Parathyroid adenoma (tissue), 2 donors: Measurements from ENCODE around the gene NUTM2E.
"Not testable (repeated sequence)": the region's sequence is repeated elsewhere in the genome, so short reads cannot be mapped to it uniquely, and the experiment has no call there.

Source experiments
- H2AFZ ChIP-seq: fragments of 300-600 bp; sonication (generic); one replicate; pipeline ENCODE4 v1.7.0; 2017; ENCODE audit warnings: antibody characterized with exemption, mild to moderate bottlenecking
- H3K27ac ChIP-seq: fragments of 300-600 bp; sonication (generic); one replicate; pipeline ENCODE4 v1.7.0; 2017
- H3K27me3 ChIP-seq: fragments of 300-600 bp; sonication (generic); one replicate; pipeline ENCODE4 v1.7.0; 2017; ENCODE audit warnings: low read length; ENCODE audit not compliant: control insufficient read depth, insufficient read depth
- H3K36me3 ChIP-seq: fragments of 300-600 bp; sonication (generic); one replicate; pipeline ENCODE4 v1.7.0; 2017; ENCODE audit warnings: low read length; ENCODE audit not compliant: control insufficient read depth, insufficient read depth
- H3K4me1 ChIP-seq: fragments of 300-600 bp; sonication (generic); one replicate; pipeline ENCODE4 v1.7.0; 2017; ENCODE audit warnings: control low read depth
- H3K4me2 ChIP-seq: fragments of 300-600 bp; sonication (generic); one replicate; pipeline ENCODE4 v1.7.0; 2017; ENCODE audit warnings: low read length
- H3K4me3 ChIP-seq: fragments of 300-600 bp; sonication (generic); one replicate; pipeline ENCODE4 v1.7.0; 2017; ENCODE audit warnings: low read depth, low read length
- H3K79me2 ChIP-seq: fragments of 300-600 bp; sonication (generic); one replicate; pipeline ENCODE4 v1.7.0; 2017; ENCODE audit warnings: control low read depth
- H3K9ac ChIP-seq: fragments of 300-600 bp; sonication (generic); one replicate; pipeline ENCODE4 v1.7.0; 2017; ENCODE audit warnings: mild to moderate bottlenecking
- H3K9me3 ChIP-seq: fragments of 300-600 bp; sonication (generic); one replicate; pipeline ENCODE4 v1.7.0; 2017; ENCODE audit warnings: low read length; ENCODE audit not compliant: control insufficient read depth
- donor health status: primary hyperparathyroidism.

NUTM2E gene

DNA sequence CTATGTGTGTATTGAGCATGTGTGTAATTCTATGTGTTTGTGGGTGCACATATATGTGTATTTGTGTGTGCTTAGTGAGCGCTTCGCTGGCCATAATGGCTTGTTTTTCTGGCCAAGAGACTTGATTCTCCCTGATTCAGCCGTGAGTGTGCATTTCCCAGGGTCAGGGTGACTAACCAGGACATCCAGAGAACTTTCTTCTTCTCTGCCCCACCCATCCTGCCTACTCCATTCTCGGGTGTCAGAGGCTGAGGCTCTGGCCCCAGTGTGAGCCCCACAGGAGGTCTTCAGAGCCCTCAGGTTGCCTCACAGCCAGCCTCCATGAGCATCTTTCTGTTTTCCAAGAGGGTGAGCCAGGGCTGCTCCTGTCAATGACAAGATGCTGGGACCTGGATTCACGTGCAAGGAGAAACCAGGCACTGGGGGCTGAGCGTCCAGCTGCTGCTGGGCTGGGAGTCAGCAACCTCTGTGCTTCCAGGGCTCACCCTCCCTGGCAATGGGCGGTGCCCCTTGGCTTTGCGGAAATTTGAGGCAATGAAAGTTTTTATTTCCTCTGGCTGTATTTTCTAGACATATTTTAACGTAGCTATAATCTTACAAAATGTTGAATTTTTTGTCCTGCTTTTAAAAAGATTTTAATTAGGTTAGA lies 40.5 kb downstream of the NUTM2E start:
- H3K4me1 ChIP-seq, H2AFZ ChIP-seq, H3K27ac ChIP-seq, H3K9ac ChIP-seq, H3K27me3 ChIP-seq, H3K36me3 ChIP-seq, H3K79me2 ChIP-seq, H3K9me3 ChIP-seq, H3K4me3 ChIP-seq, H3K4me2 ChIP-seq: not testable (repeated sequence)

DNA sequence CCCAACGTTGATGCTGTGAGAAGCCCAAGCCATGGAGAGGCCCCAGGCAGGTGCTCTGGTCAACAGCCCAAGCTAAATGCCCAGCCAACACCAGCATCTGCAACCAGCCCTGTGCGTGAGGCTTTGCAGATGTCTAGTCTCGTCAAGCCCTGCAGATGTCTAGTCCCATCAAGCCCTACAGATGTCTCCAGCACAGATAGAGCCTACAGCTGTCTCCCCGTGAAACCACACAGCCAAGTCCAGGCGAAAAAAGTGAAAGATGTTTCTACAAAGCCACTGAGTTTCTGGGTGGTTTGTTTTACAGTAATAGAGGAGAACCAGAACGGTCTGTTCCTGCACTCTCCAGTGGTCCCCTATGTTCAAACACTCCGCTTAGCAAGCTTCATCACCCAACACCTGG lies 41.5 kb downstream of the NUTM2E start:
- not testable (repeated sequence) for H2AFZ ChIP-seq, H3K4me2 ChIP-seq, H3K9ac ChIP-seq, H3K79me2 ChIP-seq, H3K36me3 ChIP-seq, H3K27me3 ChIP-seq, H3K4me3 ChIP-seq, H3K27ac ChIP-seq, H3K4me1 ChIP-seq, H3K9me3 ChIP-seq

DNA sequence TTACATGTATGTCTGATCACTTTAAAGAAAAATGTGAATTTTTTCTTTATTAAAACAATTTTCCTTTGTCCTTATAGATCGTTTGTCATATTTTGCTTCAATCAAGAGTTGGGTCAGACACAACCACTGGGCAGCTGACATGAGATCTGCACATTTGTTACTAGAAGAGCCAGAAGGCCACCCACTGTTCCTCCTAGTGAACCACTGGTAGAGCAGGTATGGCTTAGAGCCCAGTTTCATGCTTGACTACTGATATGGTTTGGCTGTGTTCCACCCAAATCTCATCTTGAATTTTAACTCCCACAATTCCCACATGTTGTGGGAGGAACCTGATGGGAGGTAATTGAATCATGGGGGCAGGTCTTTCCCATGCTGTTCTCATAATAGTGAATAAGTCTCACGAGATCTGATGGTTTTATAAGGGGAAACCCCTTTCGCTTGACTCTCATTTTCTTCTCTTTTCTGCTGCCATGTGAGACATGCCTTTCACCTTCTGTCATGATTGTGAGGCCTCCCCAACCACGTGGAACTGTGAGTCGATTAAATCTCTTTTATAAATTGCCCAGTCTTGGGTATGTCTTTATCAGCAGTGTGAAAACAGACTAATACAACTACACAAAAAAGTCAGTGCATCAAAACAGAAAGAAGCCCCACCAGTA lies 43.0 kb downstream of the NUTM2E start:
- not testable (repeated sequence) for H3K36me3 ChIP-seq, H3K27me3 ChIP-seq, H3K79me2 ChIP-seq

DNA sequence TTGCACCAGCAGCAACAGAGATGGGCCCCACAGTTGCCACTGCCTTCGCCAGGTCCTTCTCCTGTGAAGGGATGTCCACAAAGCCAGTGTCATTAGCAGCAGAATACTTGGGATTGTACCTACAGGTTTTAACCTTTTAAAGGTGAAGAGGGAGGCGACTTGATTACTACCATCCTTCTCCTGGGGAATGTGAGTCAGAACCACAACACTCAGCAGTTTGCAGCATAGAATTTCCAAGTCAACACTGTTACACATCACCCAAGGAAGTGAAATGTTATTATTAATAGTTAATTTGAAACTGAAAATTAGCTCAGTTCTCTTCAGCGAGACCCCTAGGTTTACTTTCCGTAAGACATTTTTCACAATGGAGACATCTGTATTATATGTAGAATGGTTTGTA lies 45.2 kb downstream of the NUTM2E start:
- H3K4me2 ChIP-seq, H3K27me3 ChIP-seq, H2AFZ ChIP-seq, H3K79me2 ChIP-seq, H3K27ac ChIP-seq, H3K36me3 ChIP-seq, H3K4me1 ChIP-seq, H3K9me3 ChIP-seq, H3K9ac ChIP-seq, H3K4me3 ChIP-seq: not testable (repeated sequence)

More for the DNA sequence above, 43.0 kb downstream of the NUTM2E start:
- not testable (repeated sequence) for H3K9me3 ChIP-seq, H3K27ac ChIP-seq, H2AFZ ChIP-seq, H3K4me3 ChIP-seq, H3K4me1 ChIP-seq, H3K9ac ChIP-seq, H3K4me2 ChIP-seq
